Activated CD4-positive, CD25-positive, alpha-beta regulatory T cell treated with anti-CD3 and anti-CD28 coated beads, Interleukin-2, amount 50 U/mL, for 16 hours (primary cell): ENCODE measurements around the gene TRAP1.
A peak's percentile ranks its signal among the peaks of the same experiment; 100 is the strongest.
"Not testable (repeated sequence)": the region's sequence is repeated elsewhere in the genome, so short reads cannot be mapped to it uniquely, and the experiment has no call there.

ENCODE experiments used
- DNase-seq: peaks from one replicate; pipeline ENCODE4 v3.0.0-alpha.2; 2020; ENCODE audit warnings: low read depth, low spot score

Gene TRAP1

GRCh38 chr16:3673676-3674377 is 43.5 kb downstream of the TRAP1 start:
- no peak for DNase-seq

GRCh38 chr16:3673201-3673600 is 44.1 kb downstream of the TRAP1 start:
- DNase-seq: no peak

- no peak for DNase-seq
These were observed 44.7 kb downstream of the TRAP1 start for GRCh38 chr16:3672571-3673041.

GRCh38 chr16:3671424-3671823 is 45.9 kb downstream of the TRAP1 start:
- no peak for DNase-seq

GRCh38 chr16:3670711-3671110 is 46.6 kb downstream of the TRAP1 start:
- no peak for DNase-seq

GRCh38 chr16:3669082-3669481 is 48.2 kb downstream of the TRAP1 start:
- no peak for DNase-seq

GRCh38 chr16:3668626-3669025 is 48.7 kb downstream of the TRAP1 start:
- DNase-seq: no peak

GRCh38 chr16:3665508-3665907 is 51.8 kb downstream of the TRAP1 start:
- DNase-seq: no peak

GRCh38 chr16:3664187-3664896 is 53.0 kb downstream of the TRAP1 start:
- no peak for DNase-seq

- no peak for DNase-seq
These were observed 54.7 kb downstream of the TRAP1 start for GRCh38 chr16:3662601-3663000.

- no peak for DNase-seq
These were observed 55.4 kb downstream of the TRAP1 start for GRCh38 chr16:3661922-3662321.

- no peak for DNase-seq
These were observed 56.0 kb downstream of the TRAP1 start for GRCh38 chr16:3661311-3661710.

- no peak for DNase-seq
These were observed 58.1 kb downstream of the TRAP1 start for GRCh38 chr16:3659251-3659650.

GRCh38 chr16:3656491-3657468 is 60.5 kb downstream of the TRAP1 start:
- no peak for DNase-seq

- not testable (repeated sequence) for DNase-seq
These were observed 61.2 kb downstream of the TRAP1 start for GRCh38 chr16:3656160-3656490.

- no peak for DNase-seq
These were observed 61.7 kb downstream of the TRAP1 start for GRCh38 chr16:3655396-3656159.

- no peak for DNase-seq
These were observed 62.3 kb downstream of the TRAP1 start for GRCh38 chr16:3655030-3655395.

- DNase-seq: peak; percentile 21
These were observed 62.9 kb downstream of the TRAP1 start, which contains the start of gene DNASE1 for GRCh38 chr16:3654249-3654991. Gene DNASE1, plus strand, starts transcription at chr16:3654691. Its CDS starts 683 bp downstream, at chr16:3655374.

- no peak for DNase-seq
These were observed 64.7 kb downstream of the TRAP1 start for GRCh38 chr16:3652373-3653195.
